Measurements from ENCODE around the gene RTN4R.
"Not testable (repeated sequence)": the region's sequence is repeated elsewhere in the genome, so short reads cannot be mapped to it uniquely, and the experiment has no call there.

The RTN4R gene

DNA sequence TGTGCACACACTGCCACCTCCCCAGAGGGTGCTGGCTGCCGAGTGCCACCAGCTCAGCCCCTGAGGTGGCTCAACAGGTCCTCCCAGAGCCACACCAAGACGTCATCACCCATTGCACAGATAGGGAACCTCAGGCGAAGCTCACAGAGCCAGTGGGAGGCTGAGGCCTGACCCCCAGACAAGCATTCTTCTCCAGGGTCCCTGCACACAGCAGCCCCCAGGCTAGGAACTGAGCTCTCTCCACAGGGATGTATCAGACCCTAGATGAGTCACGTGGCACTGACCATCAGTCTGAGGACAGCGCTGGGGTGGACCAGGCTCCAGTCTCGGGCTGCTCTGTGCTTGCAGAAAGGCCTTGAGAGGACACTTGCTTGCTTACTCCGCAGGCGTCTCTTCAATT lies 1.6 kb upstream of the RTN4R start:
- DNase-seq, result not testable (repeated sequence)

DNA sequence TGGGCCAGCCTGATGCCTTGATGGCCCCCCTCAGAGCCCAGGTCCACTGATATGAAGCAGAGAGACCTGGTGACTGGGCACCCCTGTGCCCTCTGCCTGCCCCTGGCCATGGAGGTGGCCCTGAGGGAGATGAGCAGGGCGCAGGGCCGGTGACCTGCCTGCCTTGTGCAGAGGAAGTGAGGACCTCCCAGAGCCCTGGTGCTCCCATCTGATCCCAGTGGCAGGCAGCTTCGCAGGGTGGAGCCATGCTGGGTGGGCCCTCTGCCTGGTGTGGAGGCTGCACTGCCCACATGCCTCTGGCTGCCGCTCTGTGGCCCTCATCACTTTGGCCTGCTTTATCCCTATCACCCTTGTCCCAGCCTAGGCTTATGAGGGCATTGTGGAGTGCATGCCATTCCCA lies 1.1 kb upstream of the RTN4R start:
- DNase-seq, result not testable (repeated sequence)

DNA sequence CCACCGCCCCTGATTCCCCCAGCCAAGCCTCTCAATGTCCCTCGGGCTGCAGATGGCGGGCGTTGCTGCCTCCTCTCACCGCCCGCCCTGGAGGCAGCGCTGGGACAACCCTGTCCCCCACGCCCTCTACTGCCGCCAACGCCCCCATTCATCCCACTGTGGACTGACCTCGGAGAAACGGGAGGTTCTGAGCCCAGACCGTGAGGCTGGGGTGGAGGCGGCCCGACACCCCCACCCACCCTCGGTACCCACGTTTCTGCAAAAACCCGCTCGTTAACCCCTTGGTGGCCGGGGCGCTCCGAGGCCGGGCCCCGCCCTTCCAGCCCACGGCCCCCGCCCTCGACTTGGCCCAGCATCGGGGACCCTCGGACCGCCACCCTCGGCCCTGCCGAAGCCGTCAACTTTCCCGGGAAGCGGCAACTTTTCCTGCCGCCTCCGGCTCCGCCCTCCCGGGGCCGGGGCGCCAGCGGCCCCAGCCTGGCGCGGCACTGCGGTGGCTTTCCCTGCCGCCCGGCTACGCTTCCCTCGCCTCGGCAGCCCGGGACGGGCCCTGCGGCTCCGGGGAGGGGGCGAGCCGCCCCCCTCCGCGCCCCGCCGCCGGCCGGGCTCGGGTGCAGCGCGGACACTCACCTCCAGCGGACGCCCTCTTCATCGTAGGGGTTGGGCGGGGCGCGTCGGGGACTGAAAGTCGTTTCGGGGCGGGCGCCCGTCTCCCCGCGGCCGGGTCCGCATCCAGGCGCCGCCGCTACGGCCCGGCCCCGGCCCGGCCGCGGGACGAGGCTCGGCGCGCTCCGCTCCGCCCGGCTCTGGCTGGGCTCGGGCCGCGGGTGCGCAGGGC lies 458 bp downstream of the RTN4R start:
- no peak for DNase-seq

DNA sequence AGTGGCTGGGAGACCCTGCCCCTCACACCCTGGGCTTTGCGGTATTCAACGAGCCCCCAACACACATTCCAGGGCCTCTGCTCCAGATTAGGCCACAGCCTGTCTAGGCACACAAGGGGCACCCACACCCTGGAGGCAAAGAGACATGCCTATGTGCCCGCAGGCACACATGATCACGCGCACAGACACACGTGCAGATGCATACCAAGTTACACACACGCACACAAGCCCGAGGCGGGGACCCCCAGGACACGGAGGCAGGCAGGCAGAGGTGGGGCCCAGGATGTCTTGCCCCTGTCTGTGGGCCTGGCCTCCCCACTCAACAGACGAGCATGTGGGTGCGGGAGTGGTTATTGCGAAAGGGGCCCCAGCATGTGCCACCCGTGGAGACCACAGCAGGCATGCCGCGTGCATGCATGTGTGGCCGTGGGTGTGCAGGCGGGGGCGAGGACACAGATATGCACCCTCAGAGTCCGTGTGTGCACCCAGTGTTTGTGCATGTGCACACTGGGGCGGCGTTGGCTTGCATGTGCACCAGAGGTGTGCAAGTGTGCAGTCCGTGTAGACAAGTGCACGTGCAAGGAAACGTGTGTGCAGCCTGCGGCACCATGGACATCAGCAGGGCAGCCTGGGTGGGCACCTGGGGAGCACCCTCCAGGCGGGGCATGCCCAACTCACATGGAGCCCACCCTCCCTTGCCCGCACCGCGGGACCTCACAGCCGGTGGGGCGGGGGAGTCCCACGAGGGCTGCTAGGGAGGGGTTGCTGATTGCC lies 1.3 kb downstream of the RTN4R start:
- not testable (repeated sequence) for DNase-seq

DNA sequence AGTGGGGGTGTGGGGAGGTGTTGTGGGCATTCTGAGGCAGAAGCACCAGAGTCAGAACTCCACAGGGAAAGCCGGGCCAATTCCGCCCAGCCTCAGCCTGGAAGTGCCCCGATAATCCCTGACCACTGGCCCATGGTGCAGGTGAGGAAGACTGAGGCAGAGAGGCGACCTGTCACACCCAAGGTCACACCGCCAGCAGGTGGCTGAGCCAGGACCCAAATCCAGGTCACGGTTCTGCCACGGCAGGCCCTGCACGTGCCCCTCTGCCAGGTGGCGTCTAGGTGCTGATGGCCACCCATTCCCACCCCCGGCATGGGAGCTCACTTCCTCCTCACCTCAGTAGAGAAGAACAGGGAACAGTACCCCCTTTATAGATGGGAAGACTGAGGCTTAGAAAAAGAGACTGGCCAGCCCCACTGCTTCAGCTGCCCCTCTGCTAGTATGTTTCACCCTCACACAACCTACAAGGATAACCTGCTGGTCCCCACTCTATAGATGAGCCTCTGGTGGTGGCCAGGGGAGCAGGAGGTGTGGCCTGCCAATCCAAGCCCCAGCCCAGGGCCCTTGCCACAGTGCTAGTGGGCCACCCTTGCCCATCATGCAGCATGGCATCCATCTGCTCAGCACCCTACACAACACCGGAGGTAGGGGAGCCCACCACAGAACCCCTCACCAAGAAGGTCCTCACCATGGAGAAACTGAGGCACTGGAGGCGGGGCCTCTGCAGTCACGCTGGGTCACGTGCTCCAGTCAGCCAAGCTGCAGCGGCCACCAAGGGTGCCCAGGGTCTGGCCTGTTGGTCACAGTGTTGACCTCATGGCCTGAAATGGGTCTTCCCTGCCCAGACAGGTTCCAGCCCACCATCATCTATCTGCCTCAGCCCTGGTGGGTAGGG lies 2.1 kb downstream of the RTN4R start:
- not testable (repeated sequence) for DNase-seq

DNA sequence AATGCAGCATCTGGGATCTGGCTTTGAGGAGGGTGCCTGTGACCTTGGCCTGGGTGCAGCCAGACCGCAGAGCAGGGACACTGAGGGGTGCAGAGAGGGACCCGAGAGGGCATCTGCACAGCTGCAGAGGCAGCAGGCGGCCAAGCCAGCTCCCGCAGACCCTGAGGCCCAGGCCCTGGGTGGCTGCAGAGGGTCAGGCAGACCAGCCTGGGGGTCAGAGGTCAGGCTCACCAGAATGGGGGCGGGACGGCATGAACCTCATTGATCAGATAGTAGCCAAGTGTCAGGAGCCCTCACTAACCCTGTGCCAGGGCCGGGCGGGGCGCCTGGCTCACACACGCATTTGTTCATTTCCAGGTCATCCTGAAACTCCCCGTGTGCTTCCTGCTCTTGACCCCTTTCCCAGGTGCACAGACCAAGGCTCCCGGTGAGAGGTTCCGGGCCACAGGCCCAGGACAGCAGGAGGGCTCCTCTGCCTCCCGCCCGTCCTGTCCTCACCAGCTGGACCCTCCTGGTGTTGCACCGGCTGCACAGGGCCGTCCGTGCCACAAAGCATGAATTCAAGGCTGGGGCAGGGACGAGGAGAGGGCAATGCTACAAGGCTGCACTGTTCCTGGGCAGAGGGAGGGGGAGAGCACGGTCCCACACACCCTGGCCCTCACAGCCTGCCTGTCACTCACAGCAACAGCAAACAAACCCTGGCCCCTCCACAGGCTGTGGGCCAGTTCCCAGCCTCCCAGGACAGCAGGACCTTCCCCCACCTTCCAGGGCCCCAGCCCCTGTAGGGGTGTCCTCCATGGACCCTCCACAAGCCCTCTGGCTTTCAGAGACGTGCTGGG lies 3.3 kb downstream of the RTN4R start:
- DNase-seq, result no peak

DNA sequence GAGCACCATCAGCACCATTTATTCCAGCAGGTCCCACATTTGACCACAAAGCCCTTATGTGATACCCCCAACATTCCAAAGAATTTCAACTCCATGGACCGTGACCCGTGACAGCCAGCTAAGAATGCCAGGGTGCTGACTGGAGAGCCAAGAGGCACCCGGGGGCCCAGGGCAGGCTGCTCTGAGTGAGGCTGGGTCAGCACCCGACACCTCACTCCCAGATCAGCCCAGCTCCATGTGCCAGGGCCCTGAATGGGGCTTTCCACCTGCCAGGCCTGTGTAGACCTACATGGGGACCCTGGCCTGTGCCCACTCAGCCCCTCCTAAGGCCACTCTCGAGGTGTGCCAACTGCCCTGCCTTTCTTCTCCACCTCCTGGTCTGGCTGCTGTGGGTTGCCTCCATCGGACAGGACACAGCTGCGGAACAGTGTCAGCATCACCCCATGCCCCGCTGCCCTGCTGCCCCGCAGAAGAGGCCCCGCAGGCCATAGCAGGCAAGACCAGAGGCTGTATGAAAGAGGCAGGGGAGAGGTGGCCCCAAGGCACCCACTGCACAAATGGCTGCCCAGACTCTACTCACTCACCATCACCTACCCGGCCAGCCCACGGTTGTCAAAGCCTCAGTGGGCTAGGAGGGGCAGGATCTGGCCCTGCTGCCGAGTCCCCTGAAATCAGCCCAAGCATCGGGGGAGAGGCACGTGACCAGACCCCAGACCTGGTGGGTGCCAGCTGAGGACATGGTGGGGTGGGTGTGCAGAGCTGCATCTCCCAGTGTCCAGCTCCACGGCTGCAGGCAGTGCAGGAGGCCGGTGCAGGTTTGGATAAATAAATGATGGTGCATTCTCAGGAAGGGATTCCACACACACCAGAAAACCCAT lies 4.5 kb downstream of the RTN4R start:
- DNase-seq, result not testable (repeated sequence)

DNA sequence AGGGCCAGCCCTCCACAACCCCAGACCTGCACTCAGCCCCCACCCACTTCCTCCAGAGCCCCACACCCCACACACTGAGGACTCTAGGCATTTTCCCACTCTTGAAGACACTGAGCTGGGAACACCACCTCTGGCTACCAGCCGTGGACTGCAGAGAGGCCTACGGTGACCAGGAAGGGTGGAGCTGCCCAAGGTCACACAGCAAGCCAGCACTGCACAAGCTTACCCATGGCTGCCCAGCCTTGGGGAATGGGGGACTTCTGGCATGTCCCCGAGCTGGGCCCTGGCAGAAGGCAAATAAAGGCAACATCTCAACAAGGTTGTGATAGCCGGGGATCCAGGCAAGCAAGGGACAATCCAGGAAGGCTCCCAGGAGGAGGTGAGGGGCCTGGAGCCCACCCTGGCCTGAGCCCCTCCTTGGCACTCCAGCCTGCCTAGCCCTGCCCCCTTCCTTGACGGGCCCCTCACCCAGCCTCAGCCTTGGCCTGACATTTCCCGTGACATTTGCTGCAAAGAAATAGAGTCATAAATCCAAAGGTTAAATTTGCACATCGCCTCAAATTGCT lies 5.5 kb downstream of the RTN4R start:
- DNase-seq, result no peak

DNA sequence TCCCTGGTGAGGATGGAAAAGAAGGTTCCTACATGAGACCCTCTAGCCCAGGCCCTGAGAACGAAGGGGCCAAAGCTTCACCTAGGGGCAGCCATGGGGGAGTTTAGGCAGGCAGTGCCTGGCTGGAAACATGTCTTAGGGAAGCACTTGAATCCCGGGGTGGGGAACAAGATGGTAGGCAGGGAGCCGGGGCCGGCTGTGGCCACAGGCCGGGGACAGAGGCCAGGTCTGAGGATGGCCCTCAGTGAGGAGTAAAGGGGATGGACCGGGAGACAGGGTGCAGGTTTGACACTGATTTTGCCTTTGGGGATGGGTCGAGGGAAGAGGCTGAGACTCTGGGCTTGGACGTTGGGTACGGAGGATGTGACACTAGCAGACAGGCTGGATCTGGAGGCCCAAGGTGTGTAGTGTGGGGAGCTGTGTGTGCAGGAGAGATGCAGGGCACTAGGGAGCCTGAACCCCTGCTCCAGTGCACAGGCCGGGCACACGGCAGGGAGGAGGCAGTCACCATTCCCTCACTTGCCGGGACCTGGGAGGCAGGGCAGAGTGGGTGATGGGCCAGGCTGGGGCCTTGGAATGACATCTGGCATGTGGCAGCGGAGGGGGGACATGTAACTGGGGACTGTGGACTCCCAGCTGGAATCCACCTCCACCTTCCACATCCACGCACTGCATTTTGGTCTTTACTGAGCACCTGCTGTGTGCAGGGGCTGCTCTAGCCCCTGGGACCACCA lies 6.1 kb downstream of the RTN4R start:
- no peak for DNase-seq

DNA sequence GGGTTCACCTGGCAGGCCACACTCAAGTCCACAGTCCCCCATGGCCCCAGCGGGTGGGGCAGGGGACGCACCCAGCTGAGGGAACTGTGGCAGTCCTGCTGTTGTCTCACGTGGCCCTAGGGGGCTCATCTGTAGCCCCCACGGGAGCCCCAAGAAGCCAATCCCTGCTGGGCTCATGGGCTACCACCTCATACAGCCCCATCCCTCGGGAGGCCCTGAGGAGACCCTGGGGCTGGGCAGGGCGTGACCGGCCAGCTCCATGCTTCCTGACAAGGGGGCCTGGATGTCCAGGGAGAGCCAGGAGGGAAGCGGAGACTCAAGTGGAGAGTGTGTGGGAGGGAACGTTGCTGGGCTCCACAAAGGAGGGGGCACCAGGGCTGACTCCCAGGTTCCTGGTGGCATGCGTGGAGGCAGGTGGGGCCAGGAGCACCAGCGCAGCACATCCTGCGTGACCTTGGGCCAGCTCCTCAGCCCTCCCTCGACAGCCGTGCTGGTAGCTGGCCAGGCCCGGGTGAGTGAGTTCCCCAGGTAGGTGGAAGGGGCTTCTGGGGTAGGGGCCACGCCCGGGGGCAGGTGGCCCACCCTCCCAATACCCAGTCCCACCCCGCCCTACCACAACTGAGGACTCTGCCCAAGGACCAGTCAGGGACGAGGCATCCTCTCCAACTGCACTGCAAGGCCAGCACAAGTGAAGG lies 7.9 kb downstream of the RTN4R start:
- DNase-seq, result no peak

DNA sequence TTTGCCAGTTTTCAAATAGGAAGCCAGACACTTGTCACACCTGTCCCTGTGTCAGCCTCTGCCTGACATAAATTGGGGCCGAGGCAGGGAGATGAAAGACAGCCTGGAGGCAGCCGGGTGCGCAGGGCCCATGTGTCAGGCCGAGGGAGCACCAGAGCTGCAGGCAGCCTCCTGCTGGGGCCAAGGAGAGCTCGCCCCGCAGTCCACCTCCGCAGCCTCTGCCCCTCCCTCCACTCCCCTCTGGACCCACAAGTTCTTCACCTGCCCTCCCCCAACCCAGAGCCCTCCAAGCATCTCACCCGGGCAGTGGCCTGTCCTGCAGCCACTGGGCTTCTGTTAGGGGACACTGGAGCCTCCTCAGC lies 8.8 kb downstream of the RTN4R start:
- DNase-seq, result no peak

DNA sequence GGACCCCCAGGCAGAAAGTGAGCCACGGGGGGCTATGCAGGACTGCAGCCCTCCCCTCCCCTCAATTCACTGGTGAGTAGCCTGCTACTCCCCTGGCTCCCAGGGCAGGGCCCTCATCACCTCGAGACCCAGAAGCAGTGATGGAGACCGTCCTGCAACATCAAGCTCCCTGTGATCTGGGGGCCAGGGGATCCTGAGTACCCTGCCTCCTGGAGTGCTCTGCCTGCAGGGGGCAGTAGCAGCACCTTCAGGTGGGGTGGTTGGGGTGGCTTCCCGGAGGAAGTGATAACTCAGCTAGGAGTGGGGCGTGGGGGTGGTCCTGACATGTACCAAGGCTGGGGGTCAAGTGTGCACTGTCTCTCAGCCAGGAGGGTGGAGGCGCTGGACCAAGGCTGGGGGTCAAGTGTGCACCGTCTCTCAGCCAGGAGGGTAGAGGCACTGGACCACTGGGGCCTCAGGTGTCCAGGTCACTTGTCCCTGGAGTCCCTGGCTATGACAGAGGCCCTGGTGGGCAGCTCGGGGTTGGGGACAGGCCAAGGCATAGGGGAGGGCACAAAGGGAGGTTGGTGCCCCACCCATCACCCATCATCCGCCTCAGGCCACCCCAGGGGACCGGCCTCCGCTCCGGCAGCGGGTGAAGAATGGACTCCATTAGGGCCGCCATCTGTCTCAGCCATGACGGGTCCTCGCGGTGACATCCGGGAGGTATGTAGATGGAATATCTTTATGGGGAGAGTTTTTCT lies 9.4 kb downstream of the RTN4R start:
- DNase-seq, result no peak

DNA sequence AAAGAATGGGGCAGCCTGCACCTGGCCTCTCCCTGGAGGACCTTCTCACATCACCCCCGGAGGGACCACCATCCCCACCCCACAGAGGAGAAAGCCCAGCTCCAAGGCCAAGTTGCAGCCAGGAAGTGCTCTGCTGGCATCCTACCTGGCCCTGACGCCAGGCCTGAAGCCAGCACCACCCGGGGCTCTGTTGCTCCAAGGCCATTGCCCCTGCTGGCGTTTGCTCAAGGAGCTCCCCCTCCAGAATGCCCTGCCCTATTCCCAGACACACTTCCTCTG lies 10.2 kb downstream of the RTN4R start:
- DNase-seq, result no peak

DNA sequence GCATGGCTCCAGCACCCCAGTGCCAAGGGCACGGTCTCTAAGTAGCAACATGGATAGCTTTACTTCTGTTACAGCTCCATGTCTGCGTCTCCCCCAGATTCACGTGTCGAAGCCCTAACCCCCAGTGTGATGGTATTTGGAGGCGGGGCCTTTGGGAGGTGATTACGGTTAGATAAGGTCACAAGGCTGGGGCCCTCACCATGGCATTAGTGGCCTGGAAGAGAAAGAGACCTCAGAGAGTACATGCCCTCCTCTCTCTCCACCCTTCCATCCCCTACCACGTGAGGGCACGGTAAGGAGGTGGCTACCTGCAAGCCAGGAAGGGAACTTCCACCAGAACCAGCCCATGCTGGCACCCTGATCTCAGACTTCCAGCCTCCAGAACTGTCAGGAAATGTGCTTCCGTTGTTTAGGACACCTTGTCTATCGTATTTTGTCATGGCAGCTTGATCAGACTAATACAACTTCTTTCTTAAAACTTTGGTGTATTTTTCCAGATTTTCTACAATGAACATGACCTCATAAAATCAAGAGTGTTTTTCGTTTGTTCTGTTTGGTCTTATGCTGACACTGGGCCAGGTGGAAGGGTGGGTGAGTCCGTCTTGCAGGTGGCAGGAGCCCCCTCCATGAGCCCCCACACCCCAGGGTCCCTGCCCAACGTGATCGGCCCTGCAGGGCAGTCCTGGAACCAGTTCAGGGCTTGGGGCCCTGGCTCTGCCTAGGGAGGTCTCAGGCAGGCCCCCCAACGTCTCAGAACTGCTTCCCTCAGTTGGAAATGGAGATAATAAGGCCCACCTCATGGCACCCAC lies 10.7 kb downstream of the RTN4R start:
- DNase-seq, result no peak

DNA sequence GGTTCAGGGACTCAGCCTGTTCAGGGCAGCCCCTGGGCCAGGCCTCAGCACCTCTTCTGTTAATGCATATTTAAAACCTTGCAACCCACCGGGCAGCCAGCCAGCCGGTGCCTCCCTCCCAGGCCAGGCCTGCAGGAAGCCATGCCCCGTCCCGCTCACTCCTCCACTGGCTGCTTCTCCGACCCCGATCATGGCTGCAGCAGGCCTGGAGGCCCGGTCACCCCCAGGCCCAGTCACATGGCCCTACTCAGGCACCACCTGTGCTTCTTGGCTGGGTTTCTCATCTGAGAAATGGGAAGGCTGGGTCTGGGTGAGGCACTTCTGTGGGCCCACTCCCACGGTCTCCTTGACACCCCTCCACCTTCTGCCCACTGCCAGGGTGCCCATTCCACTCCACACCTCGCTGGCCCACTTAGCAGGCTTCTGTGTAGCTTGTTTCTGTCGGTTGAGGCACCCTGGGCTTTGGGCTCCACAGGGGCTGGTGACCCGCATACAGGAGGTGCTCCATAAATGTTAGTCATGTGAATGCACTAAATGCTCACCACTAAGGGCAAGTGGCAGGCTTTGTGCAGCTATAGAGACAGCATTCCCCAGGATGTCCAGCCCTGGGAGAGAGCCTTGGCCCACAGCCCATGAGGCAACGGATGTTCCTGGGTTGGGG lies 11.4 kb downstream of the RTN4R start:
- DNase-seq, result no peak

DNA sequence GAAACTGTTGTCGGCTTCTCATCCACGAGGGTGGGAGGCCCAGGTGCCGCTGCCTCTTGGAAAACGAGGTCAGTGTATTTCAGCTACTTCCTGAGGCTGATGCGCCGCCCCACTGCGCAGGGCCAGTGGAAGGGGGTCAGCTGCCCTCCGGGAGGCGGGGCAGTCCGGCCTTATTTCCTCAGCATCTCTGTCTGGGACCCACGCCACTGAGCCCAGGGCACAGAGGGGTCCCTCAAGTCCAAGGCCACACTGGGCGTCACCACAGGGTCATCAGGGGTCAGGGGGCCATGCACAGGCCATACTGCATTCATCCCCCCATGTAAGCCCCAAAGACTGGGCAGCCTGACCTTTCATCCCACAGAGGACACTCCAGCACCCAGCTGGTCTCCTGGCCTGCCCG lies 12.1 kb downstream of the RTN4R start:
- no peak for DNase-seq
